ENCODE data around the gene TGFBR2.
"Not testable (repeated sequence)": the region's sequence is repeated elsewhere in the genome, so short reads cannot be mapped to it uniquely, and the experiment has no call there.

Gene TGFBR2

GRCh38 chr3:30668051-30668609 lies 61.7 kb downstream of the TGFBR2 start:
- Histone ChIP-seq H4K20me1 (peaks cover 60% of the 10 kb centered on the region), H3K27ac (peak overlapping the region; percentile 38), H3K9ac (no peak overlapping the region), H3K4me1 (peaks cover 69% of the 10 kb centered on the region), H3K27me3 (no peaks in the 10 kb centered on the region), H3K4me2 (peak overlapping the region; percentile 73), H3K36me3 (peaks cover 64% of the 10 kb centered on the region), H3K9me3 (peaks cover 8% of the 10 kb centered on the region; the same call in 1 of the 2 replicates), H3K4me3 (no peak overlapping the region)
- TF ChIP-seq Cebpa-rat (IDR thresholded peaks at IDR 0.05): no peak

GRCh38 chr3:30669360-30669934 lies 63.0 kb downstream of the TGFBR2 start:
- not testable (repeated sequence) for H3K27me3 ChIP-seq, H3K9me3 ChIP-seq, H3K4me2 ChIP-seq, H3K9ac ChIP-seq, H3K4me3 ChIP-seq
- H3K27ac ChIP-seq: 0 out of 2 replicates have a peak overlapping the region, but pooled peaks have one; percentile 11
- peaks cover 73% of the 10 kb centered on the region for H4K20me1 ChIP-seq
- peaks cover 77% of the 10 kb centered on the region for H3K36me3 ChIP-seq
- H3K4me1 ChIP-seq: peaks cover 61% of the 10 kb centered on the region

GRCh38 chr3:30670292-30670691 lies 63.9 kb downstream of the TGFBR2 start:
- H3K27ac ChIP-seq: no peak overlapping the region
- TF ChIP-seq Cebpa-rat (IDR thresholded peaks at IDR 0.05): no peak
- no peak overlapping the region for H3K9ac ChIP-seq
- no peak overlapping the region for H3K4me3 ChIP-seq
- peaks cover 73% of the 10 kb centered on the region for H4K20me1 ChIP-seq
- no peaks in the 10 kb centered on the region for H3K27me3 ChIP-seq
- peaks cover 8% of the 10 kb centered on the region; the same call in 1 of the 2 replicates for H3K9me3 ChIP-seq
- peaks cover 85% of the 10 kb centered on the region for H3K36me3 ChIP-seq
- peaks cover 52% of the 10 kb centered on the region for H3K4me1 ChIP-seq
- H3K4me2 ChIP-seq: no peak overlapping the region

- no peak overlapping the region for H3K4me2 ChIP-seq
- peaks cover 45% of the 10 kb centered on the region for H3K4me1 ChIP-seq
- H3K9me3 ChIP-seq: peaks cover 8% of the 10 kb centered on the region; the same call in 1 of the 2 replicates
- H3K36me3 ChIP-seq: peaks cover 93% of the 10 kb centered on the region
- no peak overlapping the region for H3K27ac ChIP-seq
- TF ChIP-seq Cebpa-rat (IDR thresholded peaks at IDR 0.05): no peak
- H3K9ac ChIP-seq: no peak overlapping the region
- no peak overlapping the region for H3K4me3 ChIP-seq
- peaks cover 78% of the 10 kb centered on the region for H4K20me1 ChIP-seq
- H3K27me3 ChIP-seq: no peaks in the 10 kb centered on the region
Measured at GRCh38 chr3:30671527-30672286, 65.3 kb downstream of the TGFBR2 start.

GRCh38 chr3:30672287-30672735 lies 65.9 kb downstream of the TGFBR2 start:
- H3K4me1 ChIP-seq: peaks cover 42% of the 10 kb centered on the region
- no peak overlapping the region for H3K4me2 ChIP-seq
- no peak for TF ChIP-seq Cebpa-rat (IDR thresholded peaks at IDR 0.05)
- 0 out of 2 replicates have a peak overlapping the region, but pooled peaks have one; percentile 15 for H3K27ac ChIP-seq
- peaks cover 8% of the 10 kb centered on the region; the same call in 1 of the 2 replicates for H3K9me3 ChIP-seq
- H4K20me1 ChIP-seq: peaks cover 78% of the 10 kb centered on the region
- no peak overlapping the region for H3K4me3 ChIP-seq
- peaks cover 97% of the 10 kb centered on the region for H3K36me3 ChIP-seq
- H3K9ac ChIP-seq: no peak overlapping the region
- no peaks in the 10 kb centered on the region for H3K27me3 ChIP-seq

- Histone ChIP-seq H3K27ac (no peak overlapping the region), H3K27me3 (no peaks in the 10 kb centered on the region), H3K4me1 (peaks cover 42% of the 10 kb centered on the region), H3K4me3 (no peak overlapping the region), H4K20me1 (peaks cover 80% of the 10 kb centered on the region), H3K9ac (no peak overlapping the region), H3K36me3 (peaks cover 100% of the 10 kb centered on the region), H3K9me3 (peaks cover 8% of the 10 kb centered on the region; the same call in 1 of the 2 replicates), H3K4me2 (no peak overlapping the region)
- TF ChIP-seq Cebpa-rat (IDR thresholded peaks at IDR 0.05): no peak
Measured at GRCh38 chr3:30672959-30673358, 66.6 kb downstream of the TGFBR2 start.

- Histone ChIP-seq H4K20me1 (peaks cover 83% of the 10 kb centered on the region), H3K4me3 (no peak overlapping the region), H3K4me2 (no peak overlapping the region), H3K9ac (no peak overlapping the region), H3K9me3 (peaks cover 8% of the 10 kb centered on the region; the same call in 1 of the 2 replicates), H3K4me1 (peaks cover 42% of the 10 kb centered on the region), H3K27me3 (no peaks in the 10 kb centered on the region), H3K27ac (no peak overlapping the region), H3K36me3 (peaks cover 100% of the 10 kb centered on the region)
- TF ChIP-seq Cebpa-rat (IDR thresholded peaks at IDR 0.05): no peak
Measured at GRCh38 chr3:30673425-30674341, 67.3 kb downstream of the TGFBR2 start.

GRCh38 chr3:30675006-30675405 lies 68.6 kb downstream of the TGFBR2 start:
- H4K20me1 ChIP-seq: peaks cover 94% of the 10 kb centered on the region
- peaks cover 98% of the 10 kb centered on the region for H3K36me3 ChIP-seq
- no peak overlapping the region for H3K4me2 ChIP-seq
- no peak overlapping the region for H3K4me3 ChIP-seq
- peaks cover 43% of the 10 kb centered on the region for H3K4me1 ChIP-seq
- TF ChIP-seq Cebpa-rat (IDR thresholded peaks at IDR 0.05): no peak
- H3K27ac ChIP-seq: no peak overlapping the region
- no peak overlapping the region for H3K9ac ChIP-seq
- no peaks in the 10 kb centered on the region for H3K27me3 ChIP-seq
- no peaks in the 10 kb centered on the region for H3K9me3 ChIP-seq

- Histone ChIP-seq H3K4me3 (no peak overlapping the region), H3K36me3 (peaks cover 93% of the 10 kb centered on the region), H3K9me3 (no peaks in the 10 kb centered on the region), H3K27ac (no peak overlapping the region), H3K4me1 (peaks cover 49% of the 10 kb centered on the region), H4K20me1 (peaks cover 93% of the 10 kb centered on the region), H3K9ac (no peak overlapping the region), H3K4me2 (no peak overlapping the region), H3K27me3 (no peaks in the 10 kb centered on the region)
- no peak for TF ChIP-seq Cebpa-rat (IDR thresholded peaks at IDR 0.05)
Measured at GRCh38 chr3:30675774-30676173, 69.4 kb downstream of the TGFBR2 start.
